HFF-Myc (cell line): ENCODE results near the gene PID1.
A peak's percentile ranks its signal among the peaks of the same experiment; 100 is the strongest.

ENCODE experiments used
- DNase-seq: peaks from one replicate; pipeline ENCODE4 v3.0.0-alpha.2; 2011; ENCODE audit warnings: low read depth; ENCODE audit errors: extremely low read depth
- H3K4me3 ChIP-seq: replicated peaks from 2 replicates; pipeline ENCODE4 v1.5.1; 2011; ENCODE audit warnings: low read depth, mild to moderate bottlenecking, control low read depth, low read length
- TF ChIP-seq, protein P1 (sequence below): IDR thresholded peaks from 2 replicates; pipeline ENCODE4 v1.5.1; 2012; ENCODE audit warnings: mild to moderate bottlenecking, low read depth, low read length, control low read depth; ENCODE audit errors: missing control alignments

PID1 gene

DNA sequence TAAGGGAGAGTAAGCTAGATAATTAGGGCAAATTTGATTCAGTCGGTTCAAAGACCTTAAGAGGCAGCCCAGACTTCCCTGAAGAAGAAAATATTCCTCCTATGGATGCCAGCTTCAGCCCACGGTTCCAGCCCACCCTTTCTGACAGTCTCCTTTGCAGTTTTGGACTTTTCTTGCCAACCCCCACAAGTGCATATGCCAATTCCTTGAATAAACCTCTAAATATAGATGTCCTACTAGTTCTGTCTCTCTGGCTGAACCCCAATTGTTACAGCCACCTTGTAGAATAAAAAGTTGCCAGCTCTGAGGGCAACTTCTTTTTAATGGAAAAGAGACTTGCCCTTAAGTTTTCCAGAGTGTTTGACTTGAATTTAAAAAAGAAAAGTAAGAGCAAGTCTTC lies 111.7 kb downstream of the PID1 start:
- no peak for DNase-seq
- no peak overlapping the region for H3K4me3 ChIP-seq
- TF ChIP-seq, protein P1, sequence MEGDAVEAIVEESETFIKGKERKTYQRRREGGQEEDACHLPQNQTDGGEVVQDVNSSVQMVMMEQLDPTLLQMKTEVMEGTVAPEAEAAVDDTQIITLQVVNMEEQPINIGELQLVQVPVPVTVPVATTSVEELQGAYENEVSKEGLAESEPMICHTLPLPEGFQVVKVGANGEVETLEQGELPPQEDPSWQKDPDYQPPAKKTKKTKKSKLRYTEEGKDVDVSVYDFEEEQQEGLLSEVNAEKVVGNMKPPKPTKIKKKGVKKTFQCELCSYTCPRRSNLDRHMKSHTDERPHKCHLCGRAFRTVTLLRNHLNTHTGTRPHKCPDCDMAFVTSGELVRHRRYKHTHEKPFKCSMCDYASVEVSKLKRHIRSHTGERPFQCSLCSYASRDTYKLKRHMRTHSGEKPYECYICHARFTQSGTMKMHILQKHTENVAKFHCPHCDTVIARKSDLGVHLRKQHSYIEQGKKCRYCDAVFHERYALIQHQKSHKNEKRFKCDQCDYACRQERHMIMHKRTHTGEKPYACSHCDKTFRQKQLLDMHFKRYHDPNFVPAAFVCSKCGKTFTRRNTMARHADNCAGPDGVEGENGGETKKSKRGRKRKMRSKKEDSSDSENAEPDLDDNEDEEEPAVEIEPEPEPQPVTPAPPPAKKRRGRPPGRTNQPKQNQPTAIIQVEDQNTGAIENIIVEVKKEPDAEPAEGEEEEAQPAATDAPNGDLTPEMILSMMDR: no peak

DNA sequence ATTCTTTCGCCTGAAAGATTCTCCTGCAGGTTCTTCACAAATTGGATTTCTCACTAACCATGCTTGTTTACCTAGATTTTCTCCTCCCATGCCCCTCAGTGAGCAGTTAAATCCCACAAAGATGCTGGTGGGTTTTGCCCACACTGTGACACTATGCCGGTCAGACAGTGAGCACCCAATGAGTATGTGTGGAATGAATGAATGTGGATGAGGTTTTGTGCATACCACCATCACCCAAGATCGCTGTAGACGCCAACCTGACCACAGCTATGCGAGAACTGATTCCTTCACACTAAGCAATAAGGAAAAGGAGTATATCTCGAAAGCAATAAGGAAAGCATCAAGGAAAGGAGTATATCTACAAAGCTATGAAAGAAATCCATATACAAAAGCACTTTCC lies 116.7 kb downstream of the PID1 start:
- H3K4me3 ChIP-seq: no peak overlapping the region
- TF ChIP-seq, protein P1: no peak
- DNase-seq: no peak

DNA sequence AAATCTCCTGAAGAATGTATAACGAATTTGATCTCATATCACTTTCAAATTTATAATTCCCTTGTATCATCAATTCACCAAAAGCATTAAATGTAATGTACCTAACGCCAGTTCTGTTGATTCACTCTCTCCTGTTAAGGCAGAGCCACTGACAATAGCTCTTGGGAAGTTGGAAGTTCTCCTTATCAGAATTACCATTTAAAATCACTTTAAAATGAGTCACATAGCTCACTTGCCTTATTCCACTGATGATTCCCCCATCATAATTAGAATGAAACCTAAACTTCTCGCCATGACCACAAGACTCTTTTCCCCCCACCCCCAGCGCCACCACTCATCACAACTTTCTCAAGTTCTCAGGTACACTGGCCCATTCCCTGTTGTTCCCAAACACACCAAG lies 117.1 kb downstream of the PID1 start:
- H3K4me3 ChIP-seq: no peak overlapping the region
- TF ChIP-seq, protein P1: no peak
- no peak for DNase-seq

DNA sequence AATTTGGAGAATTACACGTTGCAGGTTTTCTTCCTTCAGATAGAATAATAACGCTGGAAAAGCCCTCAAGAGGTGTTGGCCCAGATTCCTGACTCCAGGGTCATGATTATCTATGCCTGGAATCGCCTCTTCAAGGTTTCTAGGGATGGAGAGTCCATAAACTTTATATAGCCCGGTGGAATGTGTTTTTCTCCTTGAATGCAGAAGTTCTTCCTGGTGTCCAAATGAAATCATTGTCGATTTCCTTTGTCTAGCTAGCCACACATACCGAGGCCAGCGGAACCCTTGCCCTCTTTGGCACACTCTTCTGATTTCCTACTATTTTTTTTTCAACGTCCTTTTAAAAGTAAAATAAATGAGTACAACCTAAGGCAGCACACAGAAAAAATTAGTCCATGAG lies 117.8 kb downstream of the PID1 start:
- TF ChIP-seq, protein P1: no peak
- H3K4me3 ChIP-seq: no peak overlapping the region
- no peak for DNase-seq

- TF ChIP-seq, protein P1: no peak
Observed at GRCh38 chr2:229152674-229153073, 118.4 kb downstream of the PID1 start.

GRCh38 chr2:229150317-229150716 lies 120.8 kb downstream of the PID1 start:
- no peak overlapping the region for H3K4me3 ChIP-seq
- no peak for DNase-seq
- TF ChIP-seq, protein P1: no peak

More at GRCh38 chr2:229152674-229153073, 118.4 kb downstream of the PID1 start:
- no peak overlapping the region for H3K4me3 ChIP-seq
- DNase-seq: no peak

DNA sequence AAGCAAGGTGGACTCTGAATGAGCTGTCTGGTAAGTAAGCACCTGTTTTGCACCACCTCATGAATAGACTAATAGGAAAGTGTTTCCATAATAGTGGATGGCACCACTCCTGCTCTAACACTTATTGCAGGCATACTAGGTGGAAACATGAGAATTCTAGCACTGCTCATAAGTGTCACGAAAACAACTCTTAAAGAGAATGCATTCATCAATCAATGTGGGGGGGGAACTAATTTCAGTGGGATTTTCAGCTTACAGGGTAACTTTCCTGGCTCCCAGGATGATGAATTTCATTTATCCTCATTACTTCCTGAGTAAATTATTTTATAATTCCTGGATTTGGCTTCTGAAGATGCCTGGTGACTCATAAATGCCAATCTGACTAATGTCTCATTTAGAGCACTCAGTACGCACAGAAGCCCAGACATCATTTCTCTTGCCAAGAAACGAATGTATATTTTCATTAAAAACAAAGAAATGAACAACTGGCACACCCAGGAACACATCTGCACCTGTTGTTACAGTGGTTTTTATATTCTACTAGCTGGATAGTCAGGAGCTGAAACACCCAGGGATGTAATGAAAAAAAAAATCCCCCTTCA lies 129.6 kb downstream of the PID1 start:
- TF ChIP-seq, protein P1: no peak
- DNase-seq: peak; percentile 31
- H3K4me3 ChIP-seq: no peak overlapping the region
